GM18519 (cell line): Measurements from ENCODE around the gene MYO18A.
"Not testable (repeated sequence)": the region's sequence is repeated elsewhere in the genome, so short reads cannot be mapped to it uniquely, and the experiment has no call there.

ENCODE experiments used
- ATAC-seq: cut with Tn5 transposase; IDR thresholded peaks from one replicate; pipeline ENCODE4 v1.9.1; 2021; ENCODE audit warnings: mild to moderate bottlenecking, moderate library complexity; ENCODE audit not compliant: unreplicated experiment, low FRiP score

MYO18A gene

DNA sequence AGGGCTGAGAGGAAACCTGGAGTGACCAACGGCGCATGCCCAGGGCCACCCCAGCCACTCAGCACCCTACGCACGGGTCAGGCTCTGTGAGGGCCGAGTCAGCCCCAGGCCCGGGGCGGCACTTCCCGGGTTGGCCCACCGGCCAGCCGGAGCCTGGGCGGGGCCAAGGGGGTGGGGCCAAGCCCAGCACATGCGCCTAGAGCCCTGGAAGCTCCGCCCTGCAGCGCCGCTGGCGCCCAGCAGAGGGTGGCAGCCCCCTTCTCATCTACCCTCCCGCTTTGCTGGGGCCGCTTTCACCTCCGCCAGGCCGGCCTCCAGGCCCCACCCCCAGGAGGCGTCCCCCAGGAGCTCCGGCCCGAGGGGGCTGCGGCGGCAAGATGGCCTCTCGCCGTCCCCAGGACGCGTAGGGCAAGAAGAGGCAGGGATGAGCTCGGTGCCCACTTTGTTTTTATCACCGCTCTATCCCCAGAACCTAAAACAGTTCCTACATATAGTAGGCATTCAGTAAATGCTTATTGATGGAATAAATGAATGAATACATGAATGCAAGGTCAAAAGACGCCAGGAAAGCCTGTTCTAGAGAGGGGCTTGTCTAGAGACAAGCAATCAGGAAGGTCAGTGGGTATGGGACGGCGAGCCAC lies 31.3 kb downstream of the MYO18A start:
- peak; percentile 66 for ATAC-seq

GRCh38 chr17:29148257-29148789 lies 31.9 kb downstream of the MYO18A start:
- no peak for ATAC-seq

DNA sequence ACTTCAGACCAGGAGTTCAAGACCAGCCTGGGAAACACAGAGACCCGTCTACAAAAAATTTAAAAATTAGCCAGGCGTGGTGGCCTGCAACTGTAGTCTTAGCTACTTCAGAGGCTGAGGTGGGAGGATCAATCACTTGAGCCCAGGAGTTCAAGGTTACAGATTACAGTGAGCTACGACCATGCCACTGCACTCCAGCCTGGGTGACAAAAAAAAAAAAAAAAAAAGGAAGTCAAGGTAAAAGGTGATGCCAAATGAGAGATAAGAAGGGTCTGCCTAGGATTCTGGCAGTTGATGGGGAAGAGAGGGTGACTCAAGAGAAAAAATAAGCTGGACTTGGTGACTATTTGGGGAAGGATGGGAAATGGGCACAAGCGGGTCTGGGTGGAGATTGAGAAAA lies 32.5 kb downstream of the MYO18A start:
- no peak for ATAC-seq

GRCh38 chr17:29147228-29147627 lies 33.0 kb downstream of the MYO18A start:
- ATAC-seq: not testable (repeated sequence)

GRCh38 chr17:29146369-29146972 lies 33.7 kb downstream of the MYO18A start:
- no peak for ATAC-seq

DNA sequence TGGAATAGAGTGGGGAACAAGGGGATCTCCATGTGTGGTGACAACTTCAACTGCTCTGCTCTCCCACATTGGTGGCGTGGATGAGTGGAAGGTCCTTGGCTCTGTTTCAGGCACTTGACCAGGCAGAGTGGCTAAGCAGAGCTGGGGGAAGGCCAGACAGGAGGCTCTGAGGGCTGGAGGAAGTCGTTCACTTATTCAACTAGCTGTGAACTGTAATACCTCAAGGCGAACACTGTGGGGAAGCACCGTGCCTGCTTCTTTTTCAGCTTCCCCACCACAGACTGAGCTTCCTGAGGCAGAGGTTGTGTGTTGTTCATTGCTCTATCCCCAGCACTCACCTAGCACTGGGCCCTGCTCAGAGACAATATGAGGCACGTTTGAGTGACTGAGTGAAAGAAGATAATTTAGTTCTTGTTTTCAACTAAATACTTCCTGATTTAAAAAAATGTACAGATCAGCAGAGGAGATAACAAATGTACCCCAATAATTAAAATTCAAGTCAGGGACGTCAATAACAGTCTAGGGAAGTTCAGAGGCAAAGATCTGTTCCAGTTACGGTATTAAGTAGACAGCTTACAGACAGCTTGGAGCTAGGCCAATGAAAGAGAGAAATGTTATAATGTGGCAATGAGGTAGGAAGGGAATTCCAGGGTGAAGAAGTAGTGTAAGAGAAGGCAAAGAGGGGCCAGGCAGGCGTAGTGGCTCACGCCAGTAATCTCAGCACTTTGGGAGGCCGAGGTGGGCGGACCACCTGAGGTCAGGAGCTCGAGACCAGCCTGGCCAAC lies 34.7 kb downstream of the MYO18A start:
- ATAC-seq: peak; percentile 31

- ATAC-seq: no peak
Observed at GRCh38 chr17:29143894-29144293, 36.3 kb downstream of the MYO18A start.

DNA sequence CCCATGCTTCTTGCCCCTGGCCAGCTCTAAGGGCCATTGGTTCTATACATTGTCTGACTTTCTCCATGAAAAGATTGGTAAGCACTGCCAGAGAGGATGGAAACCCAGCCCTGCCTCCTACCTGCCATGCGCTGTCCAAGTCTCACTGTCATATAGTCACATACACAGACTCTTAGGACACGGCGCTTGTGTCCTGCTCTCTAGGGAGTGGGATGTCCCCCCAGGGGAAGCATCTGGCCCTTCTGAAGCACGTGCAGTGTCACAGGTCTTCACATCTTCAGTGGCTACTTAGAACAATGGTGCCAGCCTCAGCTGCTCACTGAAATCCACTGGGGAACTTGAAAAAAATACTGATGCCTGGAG lies 38.7 kb downstream of the MYO18A start:
- ATAC-seq: no peak

GRCh38 chr17:29140631-29141513 lies 39.3 kb downstream of the MYO18A start:
- ATAC-seq: no peak

- no peak for ATAC-seq
Observed at GRCh38 chr17:29140051-29140621, 40.1 kb downstream of the MYO18A start.

GRCh38 chr17:29138971-29139691 lies 41.1 kb downstream of the MYO18A start:
- ATAC-seq: no peak

DNA sequence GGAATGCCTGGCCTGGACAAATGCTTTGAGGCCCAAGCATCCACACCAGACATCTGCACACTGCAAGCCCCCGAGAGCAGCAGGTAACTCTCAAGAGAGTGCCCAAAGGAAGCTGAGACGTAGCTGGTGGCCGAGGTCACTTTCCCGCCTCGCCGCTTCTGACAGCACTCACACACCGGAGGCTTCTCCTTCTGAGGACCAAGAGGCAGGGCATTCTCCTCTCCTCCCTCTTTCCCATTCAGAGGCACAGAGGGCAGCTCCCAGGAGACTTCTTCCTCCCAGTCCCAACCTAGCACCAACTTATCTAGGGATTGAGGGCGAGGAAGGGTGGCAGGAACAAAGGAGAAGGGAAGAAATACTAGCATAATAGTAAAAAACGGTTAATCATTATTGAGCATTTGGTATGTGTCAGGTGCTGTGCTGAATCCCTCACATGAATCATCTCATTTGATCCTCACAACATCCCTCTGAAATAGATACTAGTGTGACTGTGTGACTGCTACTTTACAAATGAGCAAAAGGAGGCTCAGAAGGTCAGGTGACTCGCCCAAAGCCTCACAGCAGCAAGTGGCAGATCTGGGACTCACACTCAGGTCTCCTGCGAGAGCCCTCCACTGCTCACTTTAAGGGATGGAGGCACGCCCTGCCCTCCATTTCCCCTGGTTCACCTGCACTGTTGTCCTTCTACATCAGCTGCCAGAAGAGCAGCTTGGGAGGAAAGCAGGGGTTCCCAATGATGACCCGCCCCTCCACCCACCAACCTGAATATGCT lies 41.8 kb downstream of the MYO18A start:
- no peak for ATAC-seq

DNA sequence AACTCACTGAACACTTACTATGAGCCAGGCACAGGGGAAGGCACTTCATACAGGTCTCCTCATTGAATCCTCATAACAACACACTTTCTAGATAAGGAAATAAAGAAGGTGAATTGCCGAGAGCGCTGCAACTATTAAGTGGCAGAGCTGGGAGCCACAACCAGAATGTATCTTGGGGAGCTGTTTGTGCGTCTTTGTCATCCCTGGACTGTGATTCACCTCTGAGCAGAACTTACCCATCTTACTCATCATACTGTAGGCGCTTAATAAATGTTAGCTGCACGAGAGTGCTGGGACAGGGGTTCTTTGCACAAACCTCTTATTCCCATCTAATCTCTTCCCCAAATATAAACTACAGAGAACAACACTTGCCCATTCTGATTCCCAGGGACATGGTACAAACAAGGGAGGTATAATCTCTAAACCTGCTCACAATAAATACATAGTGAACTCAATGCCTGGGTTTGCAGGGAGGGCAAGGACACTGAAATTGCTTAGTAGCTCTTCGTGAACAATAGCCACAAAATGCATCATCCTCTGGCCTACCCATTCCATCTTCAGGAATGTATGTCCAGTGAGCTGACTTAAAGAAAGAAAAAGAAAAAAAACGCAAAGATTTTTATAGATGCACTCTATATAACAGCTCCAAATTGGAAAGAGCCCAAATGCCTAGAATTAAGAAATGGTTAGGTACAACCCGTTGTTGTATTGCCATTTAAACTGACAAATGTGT lies 43.0 kb downstream of the MYO18A start:
- ATAC-seq: no peak

- no peak for ATAC-seq
Observed at GRCh38 chr17:29135464-29135863, 44.7 kb downstream of the MYO18A start.

GRCh38 chr17:29133121-29133713 lies 47.0 kb downstream of the MYO18A start:
- ATAC-seq: no peak

DNA sequence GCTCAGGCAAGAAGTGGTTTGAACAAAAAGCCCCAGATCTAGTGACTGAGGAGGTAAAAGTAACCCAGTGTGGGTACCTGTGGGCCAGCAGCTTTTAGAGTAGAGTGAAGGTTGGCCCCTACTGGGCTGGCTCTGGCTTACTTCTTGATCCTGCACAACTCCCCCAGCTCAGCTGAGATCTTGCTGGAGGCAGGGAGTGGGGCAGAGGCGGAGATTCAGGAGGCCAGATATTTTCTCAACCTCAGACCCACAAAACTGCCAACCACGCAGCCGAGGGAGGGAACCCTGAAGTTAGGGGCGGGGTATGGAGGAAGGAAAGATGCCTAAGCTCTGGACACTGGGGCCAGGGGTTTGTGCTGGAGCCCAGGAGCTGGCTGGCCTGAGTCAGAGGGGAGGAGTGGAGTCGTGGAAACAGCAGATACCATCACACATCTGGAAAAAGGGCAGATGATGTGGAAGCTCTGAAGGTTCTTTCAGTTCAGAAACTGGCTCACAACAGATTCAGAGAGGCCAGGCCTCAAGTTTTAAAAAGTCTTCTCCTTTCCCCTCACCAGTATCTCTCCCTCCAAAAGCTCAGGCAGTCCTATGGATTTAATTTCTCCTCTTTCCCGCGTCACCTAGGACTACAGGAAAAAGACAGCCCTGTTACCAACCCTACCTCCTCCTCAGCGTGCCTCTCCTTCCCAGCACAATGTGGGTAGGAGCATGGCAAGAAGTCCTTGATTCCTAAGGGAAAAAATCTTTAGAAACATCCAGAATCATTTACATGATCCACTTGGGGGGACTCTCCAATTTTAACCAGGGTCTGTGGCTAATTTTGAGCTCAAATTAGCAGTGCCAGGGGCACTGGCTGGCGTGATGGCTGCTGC lies 48.1 kb downstream of the MYO18A start:
- no peak for ATAC-seq

GRCh38 chr17:29129731-29130130 lies 50.5 kb downstream of the MYO18A start:
- ATAC-seq: no peak
